SU-DHL-6 (cell line): ENCODE results near the gene ACAD10.
"Not testable (repeated sequence)": the region's sequence is repeated elsewhere in the genome, so short reads cannot be mapped to it uniquely, and the experiment has no call there.

Source experiments
- H2AFZ ChIP-seq: fragments of 200-600 bp; sonication (generic); 2 replicates; pipeline ENCODE4 v1.6.1; 2014; ENCODE audit warnings: low read depth, mild to moderate bottlenecking, moderate library complexity, mixed read lengths, antibody characterized with exemption, low read length; ENCODE audit not compliant: severe bottlenecking
- H3F3A ChIP-seq: fragments of 200-600 bp; shearing (Covaris generic); 2 replicates; pipeline ENCODE4 v1.6.0; 2016; ENCODE audit warnings: antibody characterized with exemption, mild to moderate bottlenecking; ENCODE audit not compliant: insufficient read depth
- H3K27ac ChIP-seq: fragments of 200-600 bp; sonication (generic); 2 replicates; pipeline ENCODE4 v1.5.1; 2016; ENCODE audit warnings: low read depth, mild to moderate bottlenecking, low read length, moderate library complexity, mixed read lengths
- H3K27me3 ChIP-seq: fragments of 200-600 bp; sonication (generic), shearing (Covaris generic); 2 replicates; pipeline ENCODE4 v1.6.0; 2014; ENCODE audit warnings: mild to moderate bottlenecking, low read length
- H3K36me3 ChIP-seq: fragments of 200-600 bp; sonication (generic); 2 replicates; pipeline ENCODE4 v1.6.1; 2014; ENCODE audit warnings: mild to moderate bottlenecking, low read length, mixed read lengths
- H3K4me2 ChIP-seq: fragments of 300-600, 200-600 bp; shearing (Covaris generic), sonication (generic); 2 replicates; pipeline ENCODE4 v1.6.0; 2014; ENCODE audit warnings: low read length, low read depth, mild to moderate bottlenecking; ENCODE audit not compliant: poor library complexity, severe bottlenecking
- H3K4me3 ChIP-seq: fragments of 200-600 bp; sonication (generic); 2 replicates; pipeline ENCODE4 v1.5.1; 2014; ENCODE audit warnings: antibody characterized with exemption, low read length, mild to moderate bottlenecking, mixed read lengths; ENCODE audit not compliant: insufficient read depth, poor library complexity, severe bottlenecking
- H3K79me2 ChIP-seq: fragments of 200-600 bp; sonication (generic); 2 replicates; pipeline ENCODE4 v1.6.1; 2014; ENCODE audit warnings: mild to moderate bottlenecking, low read length, moderate library complexity; ENCODE audit not compliant: insufficient read depth
- H3K9ac ChIP-seq: fragments of 200-600 bp; sonication (generic); 2 replicates; pipeline ENCODE4 v1.7.0; 2014; ENCODE audit warnings: mild to moderate bottlenecking, low read length
- H3K9me2 ChIP-seq: fragments of 200-600 bp; sonication (generic); replicated peaks from 2 replicates; pipeline ENCODE4 v1.6.1; 2014; ENCODE audit warnings: low read length; ENCODE audit not compliant: insufficient read depth
- H3K9me3 ChIP-seq: fragments of 200-600 bp; sonication (generic); 2 replicates; pipeline ENCODE4 v1.6.1; 2014; ENCODE audit warnings: low read length, mixed read lengths; ENCODE audit not compliant: insufficient read depth
- H4K20me1 ChIP-seq: fragments of 200-600 bp; sonication (generic); 2 replicates; pipeline ENCODE4 v1.6.1; 2014; ENCODE audit warnings: low read depth, mild to moderate bottlenecking, antibody characterized with exemption, low read length, moderate library complexity, mixed read lengths
- EZH2phosphoT487 ChIP-seq: fragments of 200-600 bp; sonication (generic), shearing (Covaris generic); conservative IDR thresholded peaks from 2 replicates; pipeline ENCODE4 v1.6.1; 2018; ENCODE audit warnings: mild to moderate bottlenecking, antibody characterized with exemption, low read length, moderate library complexity, mixed read lengths
- TF ChIP-seq, protein P1 (sequence below): fragments of 200-600 bp; sonication (generic); IDR thresholded peaks from one replicate; pipeline ENCODE4 v1.5.1; 2017; ENCODE audit warnings: antibody characterized with exemption, mild to moderate bottlenecking, low read length, moderate library complexity; ENCODE audit not compliant: insufficient read depth, poor library complexity, severe bottlenecking

Gene ACAD10

DNA sequence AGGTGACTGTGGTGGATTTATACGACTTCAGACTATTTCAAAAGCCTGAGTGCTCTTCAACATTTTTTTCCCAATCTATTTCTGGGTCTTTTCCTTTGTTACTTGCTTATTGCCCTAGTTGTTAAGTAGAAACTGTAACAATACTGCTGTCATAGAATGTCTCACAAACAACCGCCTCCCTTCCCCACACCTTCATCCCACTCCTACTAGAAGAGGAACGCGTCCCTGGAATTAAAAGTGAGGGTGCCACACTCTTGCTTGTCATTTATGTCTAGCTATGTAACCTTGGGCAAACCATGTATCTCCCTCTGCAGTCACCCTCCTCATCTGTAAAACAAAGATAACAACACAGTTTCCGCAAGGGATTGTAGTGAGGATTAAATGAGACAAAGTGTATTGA, 8.7 kb upstream of the ACAD10 start:
- H3K27me3 ChIP-seq: no peaks in the 10 kb centered on the region

DNA sequence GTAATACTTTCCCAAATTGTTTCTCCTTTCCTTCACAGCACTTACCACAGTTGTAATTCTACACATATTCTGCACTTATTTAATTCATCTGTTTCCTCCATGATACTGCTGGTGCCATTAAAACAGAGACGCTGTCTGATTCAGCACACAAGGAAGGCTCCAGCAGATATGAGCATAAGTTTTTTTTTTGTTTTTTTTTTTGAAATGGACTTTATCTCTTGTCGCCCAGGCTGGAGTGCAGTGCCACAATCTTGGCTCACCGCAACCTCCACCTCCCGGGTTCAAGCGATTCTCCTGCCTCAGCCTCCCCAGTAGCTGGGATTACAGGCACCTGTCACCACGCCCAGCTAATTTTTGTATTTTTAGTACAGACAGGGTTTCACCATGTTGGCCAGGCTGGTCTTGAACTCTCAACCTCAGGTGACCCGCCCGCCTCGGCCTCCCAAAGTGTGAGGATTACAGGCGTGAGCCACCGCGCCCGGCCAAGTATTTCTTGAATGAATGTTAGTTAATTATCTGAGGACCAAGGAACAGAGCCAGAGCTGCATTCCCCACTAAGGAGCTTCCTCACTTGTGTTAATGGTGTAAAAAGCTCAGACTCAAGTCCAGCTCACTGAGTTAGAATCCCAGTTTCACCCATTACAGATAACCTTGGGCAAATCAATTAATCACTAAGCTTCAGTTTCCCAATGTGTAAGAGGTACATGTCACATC, 1.2 kb upstream of the ACAD10 start:
- H3K27me3 ChIP-seq, H3K36me3 ChIP-seq, H3K9me2 ChIP-seq, H3K27ac ChIP-seq, H2AFZ ChIP-seq, H3K9me3 ChIP-seq, H4K20me1 ChIP-seq: not testable (repeated sequence)
- Histone ChIP-seq H3K4me3 (peak overlapping the region; percentile 92), H3K9ac (peak overlapping the region; percentile 92), H3K4me2 (peak overlapping the region; percentile 91), H3K79me2 (peaks cover 34% of the 10 kb centered on the region), H3F3A (peaks cover 10% of the 10 kb centered on the region; the same call in 1 of the 2 replicates)

More for the DNA sequence above, 8.7 kb upstream of the ACAD10 start:
- no peak overlapping the region for H3K4me2 ChIP-seq
- no peaks in the 10 kb centered on the region for H3K9me3 ChIP-seq
- H3K9me2 ChIP-seq: no peaks in the 10 kb centered on the region
- H3K27ac ChIP-seq: no peak overlapping the region
- H3K4me3 ChIP-seq: no peak overlapping the region
- H3K36me3 ChIP-seq: peaks cover 20% of the 10 kb centered on the region; the same call in 1 of the 2 replicates
- H2AFZ ChIP-seq: no peak overlapping the region
- no peak overlapping the region for H3K9ac ChIP-seq
- no peak for TF ChIP-seq EZH2phosphoT487
- TF ChIP-seq, protein P1, sequence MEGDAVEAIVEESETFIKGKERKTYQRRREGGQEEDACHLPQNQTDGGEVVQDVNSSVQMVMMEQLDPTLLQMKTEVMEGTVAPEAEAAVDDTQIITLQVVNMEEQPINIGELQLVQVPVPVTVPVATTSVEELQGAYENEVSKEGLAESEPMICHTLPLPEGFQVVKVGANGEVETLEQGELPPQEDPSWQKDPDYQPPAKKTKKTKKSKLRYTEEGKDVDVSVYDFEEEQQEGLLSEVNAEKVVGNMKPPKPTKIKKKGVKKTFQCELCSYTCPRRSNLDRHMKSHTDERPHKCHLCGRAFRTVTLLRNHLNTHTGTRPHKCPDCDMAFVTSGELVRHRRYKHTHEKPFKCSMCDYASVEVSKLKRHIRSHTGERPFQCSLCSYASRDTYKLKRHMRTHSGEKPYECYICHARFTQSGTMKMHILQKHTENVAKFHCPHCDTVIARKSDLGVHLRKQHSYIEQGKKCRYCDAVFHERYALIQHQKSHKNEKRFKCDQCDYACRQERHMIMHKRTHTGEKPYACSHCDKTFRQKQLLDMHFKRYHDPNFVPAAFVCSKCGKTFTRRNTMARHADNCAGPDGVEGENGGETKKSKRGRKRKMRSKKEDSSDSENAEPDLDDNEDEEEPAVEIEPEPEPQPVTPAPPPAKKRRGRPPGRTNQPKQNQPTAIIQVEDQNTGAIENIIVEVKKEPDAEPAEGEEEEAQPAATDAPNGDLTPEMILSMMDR: no peak
- no peaks in the 10 kb centered on the region for H4K20me1 ChIP-seq
- no peaks in the 10 kb centered on the region for H3K79me2 ChIP-seq
- no peaks in the 10 kb centered on the region for H3F3A ChIP-seq

DNA sequence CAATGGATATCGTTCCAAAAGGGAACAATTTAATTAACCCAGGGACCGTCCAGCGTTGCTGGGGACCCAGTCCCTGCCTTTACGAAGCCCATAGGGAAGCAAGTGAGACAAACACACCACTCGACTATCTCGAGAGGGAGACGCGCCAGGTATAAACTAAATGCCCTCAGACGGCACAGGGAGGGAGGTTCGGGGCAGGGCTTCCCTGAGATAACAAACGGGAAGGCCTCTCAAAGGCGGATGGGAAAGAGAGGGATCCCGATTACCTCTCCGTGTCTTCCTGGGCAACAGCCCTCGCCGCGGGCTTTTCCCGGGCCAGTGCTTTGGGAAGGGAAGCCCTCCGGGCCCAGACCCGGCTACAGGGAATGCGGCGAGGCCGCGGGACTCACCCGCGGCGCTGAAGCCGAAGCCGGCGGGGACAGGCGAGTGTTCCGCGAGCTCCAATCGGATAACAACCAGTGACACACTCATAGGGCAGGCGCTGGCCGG, 487 bp upstream of the ACAD10 start:
- no peak for TF ChIP-seq EZH2phosphoT487
- TF ChIP-seq, protein P1: no peak
- Histone ChIP-seq H3K9me3 (no peaks in the 10 kb centered on the region), H3K27me3 (no peaks in the 10 kb centered on the region), H3F3A (peaks cover 10% of the 10 kb centered on the region; the same call in 1 of the 2 replicates), H2AFZ (peak overlapping the region; percentile 66), H3K79me2 (peaks cover 34% of the 10 kb centered on the region), H3K4me3 (peak overlapping the region; percentile 92), H3K9ac (peak overlapping the region; percentile 92), H4K20me1 (no peaks in the 10 kb centered on the region), H3K4me2 (peak overlapping the region; percentile 91), H3K27ac (peak overlapping the region; percentile 40), H3K36me3 (0 out of 2 replicates have a peak, but pooled peaks cover 7% of the 10 kb centered on the region), H3K9me2 (no peaks in the 10 kb centered on the region)

DNA sequence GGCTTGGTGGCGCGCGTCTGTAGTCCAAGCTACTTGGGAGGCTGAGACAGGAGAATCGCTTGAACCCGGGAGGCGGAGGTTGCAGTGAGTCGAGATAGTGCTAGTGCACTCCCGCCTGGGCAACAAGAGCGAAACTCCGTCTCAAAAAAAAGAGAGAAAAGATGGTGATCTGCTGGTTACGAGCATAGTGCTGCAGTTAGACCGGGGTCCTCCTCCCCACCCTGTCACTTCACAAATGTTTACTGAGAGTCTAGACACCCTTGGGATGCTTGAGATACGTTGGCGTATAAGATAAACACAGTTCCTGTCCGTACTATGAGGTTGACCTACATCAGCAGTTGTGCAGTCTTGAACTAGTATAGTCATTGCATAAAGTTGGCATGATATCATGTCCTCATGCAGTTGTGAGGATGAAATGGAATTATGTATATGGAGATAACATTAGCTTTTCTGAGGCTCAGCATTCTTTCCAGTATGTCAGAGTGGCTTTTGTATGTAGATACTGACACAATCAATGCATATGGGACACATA, 787 bp downstream of the ACAD10 start:
- TF ChIP-seq, protein P1: no peak
- TF ChIP-seq EZH2phosphoT487: no peak
- Histone ChIP-seq H3K27ac (peak overlapping the region; percentile 80), H3K4me2 (peak overlapping the region; percentile 71), H3K9me2 (no peaks in the 10 kb centered on the region), H3K36me3 (0 out of 2 replicates have a peak, but pooled peaks cover 3% of the 10 kb centered on the region), H3K79me2 (peaks cover 34% of the 10 kb centered on the region), H3F3A (peaks cover 10% of the 10 kb centered on the region; the same call in 1 of the 2 replicates), H4K20me1 (no peaks in the 10 kb centered on the region), H3K4me3 (peak overlapping the region; percentile 92), H3K9ac (peak overlapping the region; percentile 92), H2AFZ (peak overlapping the region; percentile 75), H3K27me3 (no peaks in the 10 kb centered on the region), H3K9me3 (no peaks in the 10 kb centered on the region)
